Omental fat pad (tissue), 4 donors: Measurements from ENCODE around the gene SYCN. TPM values are rescaled to one million over a fixed set of nuclear protein-coding genes. Genes with fewer than 3 reads are reported as not detected.
"Not testable (repeated sequence)": the region's sequence is repeated elsewhere in the genome, so short reads cannot be mapped to it uniquely, and the experiment has no call there.

Experiments used
- ATAC-seq: fragments of 150-250 bp; one replicate; pipeline ENCODE4 v1.9.1; 2016; ENCODE audit warnings: mild to moderate bottlenecking, moderate library complexity; ENCODE audit not compliant: low FRiP score
- DNase-seq: peaks from one replicate; pipeline ENCODE4 v3.0.0-alpha.2; 2019; ENCODE audit warnings: low spot score
- total RNA-seq, 4 donors: library from RNA; depleted of rRNA; stranded (reverse); fragments of >200 nt; gene quantifications; one replicate each; pipeline ENCODE4 v1.1.0, GENCODE V29; 2016
- TF ChIP-seq, protein P1 (sequence below), 3 donors: fragments of 450-650 bp; IDR thresholded peaks; one replicate each; pipeline ENCODE4 v1.5.1; 2016 to 2017; ENCODE audit warnings: antibody characterized with exemption in 3 of 3, mild to moderate bottlenecking in 3 of 3, moderate library complexity in 2 of 3

SYCN gene
- total RNA-seq, 4 donors from 2014 or later: not detected

DNA sequence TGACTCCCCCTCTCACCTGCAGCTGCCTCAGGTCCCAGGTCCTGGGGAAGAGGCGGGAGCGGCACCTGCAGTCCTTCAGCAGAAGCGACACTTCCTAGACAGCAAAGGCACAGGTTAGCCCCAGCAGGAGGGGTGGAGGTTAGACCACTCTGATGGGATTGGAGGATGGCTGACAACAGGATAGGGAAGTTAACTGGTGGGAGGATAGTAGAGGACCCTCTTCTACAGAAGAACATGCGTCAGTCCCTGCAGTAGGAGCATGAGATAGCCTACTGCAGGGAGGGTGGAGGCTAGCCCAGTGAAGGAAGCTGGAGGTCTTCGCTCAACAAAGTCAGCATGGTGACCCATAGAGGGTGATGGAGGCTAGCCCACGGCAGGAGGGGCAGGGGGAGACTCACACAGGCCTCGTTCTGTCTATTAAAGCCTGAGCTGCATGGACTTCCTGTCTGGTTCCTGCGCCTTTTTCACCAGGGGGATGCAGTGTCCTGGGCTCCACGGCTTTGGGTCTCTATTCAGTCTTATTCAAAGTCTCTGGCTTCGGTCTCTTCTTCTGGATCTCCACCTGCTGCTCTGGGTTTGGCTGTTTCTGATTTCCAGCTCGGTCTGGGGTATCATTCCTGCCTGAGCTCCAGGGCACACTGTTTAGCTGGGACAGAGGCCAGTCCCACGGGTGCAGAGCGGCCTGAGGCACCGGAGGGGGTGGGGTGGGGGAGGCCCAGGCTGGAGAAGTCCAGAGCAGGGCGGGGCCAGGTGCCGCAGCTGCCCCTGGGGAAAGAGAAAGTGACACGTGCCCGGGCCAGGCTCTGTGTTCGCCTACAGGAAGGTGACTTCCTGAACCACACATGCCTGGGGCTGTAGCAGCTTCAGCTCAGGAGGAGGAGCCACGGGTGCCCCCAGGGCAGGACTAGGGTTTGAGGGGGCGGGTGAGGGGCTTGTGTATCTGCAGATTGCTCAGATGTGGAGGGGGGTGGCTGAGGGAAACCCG lies 33.4 kb upstream of the SYCN start:
- no peak for ATAC-seq
- no peak for DNase-seq
- TF ChIP-seq, protein P1, sequence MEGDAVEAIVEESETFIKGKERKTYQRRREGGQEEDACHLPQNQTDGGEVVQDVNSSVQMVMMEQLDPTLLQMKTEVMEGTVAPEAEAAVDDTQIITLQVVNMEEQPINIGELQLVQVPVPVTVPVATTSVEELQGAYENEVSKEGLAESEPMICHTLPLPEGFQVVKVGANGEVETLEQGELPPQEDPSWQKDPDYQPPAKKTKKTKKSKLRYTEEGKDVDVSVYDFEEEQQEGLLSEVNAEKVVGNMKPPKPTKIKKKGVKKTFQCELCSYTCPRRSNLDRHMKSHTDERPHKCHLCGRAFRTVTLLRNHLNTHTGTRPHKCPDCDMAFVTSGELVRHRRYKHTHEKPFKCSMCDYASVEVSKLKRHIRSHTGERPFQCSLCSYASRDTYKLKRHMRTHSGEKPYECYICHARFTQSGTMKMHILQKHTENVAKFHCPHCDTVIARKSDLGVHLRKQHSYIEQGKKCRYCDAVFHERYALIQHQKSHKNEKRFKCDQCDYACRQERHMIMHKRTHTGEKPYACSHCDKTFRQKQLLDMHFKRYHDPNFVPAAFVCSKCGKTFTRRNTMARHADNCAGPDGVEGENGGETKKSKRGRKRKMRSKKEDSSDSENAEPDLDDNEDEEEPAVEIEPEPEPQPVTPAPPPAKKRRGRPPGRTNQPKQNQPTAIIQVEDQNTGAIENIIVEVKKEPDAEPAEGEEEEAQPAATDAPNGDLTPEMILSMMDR (IDR thresholded peaks at IDR 0.05): no peak

DNA sequence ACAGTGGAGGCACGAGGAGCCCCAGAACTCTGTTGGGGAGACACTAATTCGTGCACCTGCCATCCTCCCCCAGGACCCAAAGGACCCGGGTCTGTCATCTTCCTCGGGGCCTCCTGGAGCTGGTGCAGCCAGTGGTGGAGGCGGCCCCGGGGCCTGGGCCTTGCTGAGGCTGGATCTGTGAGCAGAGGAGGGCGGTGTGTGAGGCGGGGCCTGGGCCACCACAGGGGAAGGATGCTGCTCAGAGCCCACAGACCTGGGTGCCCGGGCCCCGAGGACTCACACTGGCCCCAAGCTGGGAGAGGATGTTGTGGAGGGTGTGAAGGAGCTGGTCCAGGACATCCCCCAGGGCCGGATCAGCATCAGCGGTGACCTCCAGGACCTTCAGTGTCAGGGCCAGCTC lies 32.5 kb upstream of the SYCN start:
- no peak for ATAC-seq
- TF ChIP-seq, protein P1 (IDR thresholded peaks at IDR 0.05): no peak
- DNase-seq: no peak

DNA sequence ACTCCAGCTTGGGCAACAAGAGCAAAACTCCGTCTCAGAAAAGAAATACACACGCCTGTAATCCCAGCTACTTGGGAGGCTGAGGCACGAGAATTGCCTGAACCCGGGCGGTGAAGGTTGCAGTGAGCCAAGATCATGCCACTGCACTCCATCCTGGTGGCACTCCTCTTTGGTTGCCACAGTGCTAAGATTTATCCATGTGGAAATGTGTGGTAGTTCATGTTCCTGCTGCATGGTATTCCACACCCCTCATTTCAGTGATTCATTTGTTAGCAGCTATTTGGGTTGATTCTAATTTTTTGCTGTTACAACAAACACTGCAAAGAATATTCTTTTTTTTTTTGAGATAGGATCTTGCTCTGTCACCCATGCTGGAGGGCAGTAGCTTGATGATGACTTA lies 28.6 kb upstream of the SYCN start:
- DNase-seq: no peak
- no peak for ATAC-seq
- TF ChIP-seq, protein P1 (IDR thresholded peaks at IDR 0.05): no peak

DNA sequence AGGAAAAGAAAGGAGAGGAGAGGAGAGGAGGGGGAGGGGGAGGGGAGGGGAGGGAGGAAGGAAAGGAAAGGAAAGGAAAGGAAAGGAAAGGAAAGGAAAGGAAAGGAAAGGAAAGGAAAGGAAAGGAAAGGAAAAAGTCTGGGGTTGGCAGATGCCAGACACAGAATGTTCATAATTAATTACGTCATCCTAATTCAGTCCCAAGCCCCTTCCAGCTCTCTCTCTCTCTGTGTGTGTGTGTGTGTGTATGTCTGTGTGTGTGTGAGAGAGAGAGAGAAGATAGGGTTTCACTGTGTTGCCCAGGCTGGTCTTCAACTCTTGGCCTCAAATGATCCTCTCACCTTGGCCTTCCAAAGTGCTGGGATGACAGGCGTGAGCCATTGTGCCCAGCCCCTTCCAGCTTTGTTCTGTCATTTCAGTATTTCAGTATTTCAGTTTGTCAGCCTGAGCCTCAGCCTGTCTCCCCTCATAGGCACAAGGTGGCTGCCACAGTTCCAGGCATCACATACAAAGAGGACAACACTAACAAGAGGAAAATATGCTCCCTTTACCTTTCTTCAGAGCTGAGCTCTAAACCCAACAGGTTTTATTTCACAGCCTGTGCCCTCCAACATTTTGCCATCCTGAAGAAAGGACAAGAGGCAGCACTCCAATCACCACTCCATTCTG lies 26.2 kb upstream of the SYCN start:
- DNase-seq (no peak), ATAC-seq (no peak)
- TF ChIP-seq, protein P1 (IDR thresholded peaks at IDR 0.05): no peak

DNA sequence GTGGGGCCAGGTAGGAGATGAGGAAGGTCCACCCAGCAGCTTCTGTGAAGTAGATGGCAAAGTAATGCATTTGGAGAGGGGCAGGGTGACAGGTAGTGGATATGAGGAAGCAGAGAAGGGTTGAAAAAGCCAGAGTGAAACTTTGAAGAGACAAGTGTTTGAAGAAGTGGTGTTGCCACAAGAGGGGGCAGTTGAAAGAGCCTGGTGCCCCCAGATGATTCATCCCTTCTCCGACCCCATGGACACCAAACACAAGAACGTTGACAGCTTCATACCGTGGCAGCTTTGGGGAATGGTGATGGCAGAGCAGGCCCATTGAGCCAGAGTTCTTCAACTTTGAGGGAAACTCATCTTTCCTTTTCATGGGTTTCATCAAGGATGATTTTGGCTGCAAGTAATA lies 20.8 kb upstream of the SYCN start:
- TF ChIP-seq, protein P1 (IDR thresholded peaks at IDR 0.05): no peak
- no peak for DNase-seq
- no peak for ATAC-seq

DNA sequence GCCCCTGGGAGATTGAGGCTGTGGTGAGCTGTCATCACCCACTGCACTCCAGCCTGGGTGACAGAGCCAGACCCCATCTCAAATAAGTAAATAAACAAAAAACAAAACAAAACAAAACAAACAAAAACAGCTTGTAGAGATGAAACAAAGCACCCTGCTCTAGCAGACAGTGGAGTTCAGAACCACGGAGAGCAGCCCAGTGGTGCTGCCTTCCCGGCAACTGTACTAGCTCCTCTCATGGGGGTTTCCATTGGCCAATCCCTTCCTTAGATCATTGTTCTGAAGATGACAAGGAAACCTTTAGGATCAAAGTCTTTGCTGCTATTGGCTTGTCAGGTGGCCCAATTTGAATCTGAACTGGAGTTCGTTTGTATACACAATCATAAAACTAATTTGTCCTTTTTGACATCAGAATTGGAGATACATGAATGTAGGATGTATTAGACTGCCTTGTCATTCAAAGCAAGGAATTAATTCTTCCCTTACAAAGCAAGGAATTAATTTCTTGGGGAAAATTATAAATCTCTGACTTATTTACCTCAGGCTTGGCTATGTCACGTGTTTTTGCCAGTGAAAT lies 19.7 kb upstream of the SYCN start:
- DNase-seq (no peak), ATAC-seq (no peak)
- TF ChIP-seq, protein P1 (IDR thresholded peaks at IDR 0.05): no peak

DNA sequence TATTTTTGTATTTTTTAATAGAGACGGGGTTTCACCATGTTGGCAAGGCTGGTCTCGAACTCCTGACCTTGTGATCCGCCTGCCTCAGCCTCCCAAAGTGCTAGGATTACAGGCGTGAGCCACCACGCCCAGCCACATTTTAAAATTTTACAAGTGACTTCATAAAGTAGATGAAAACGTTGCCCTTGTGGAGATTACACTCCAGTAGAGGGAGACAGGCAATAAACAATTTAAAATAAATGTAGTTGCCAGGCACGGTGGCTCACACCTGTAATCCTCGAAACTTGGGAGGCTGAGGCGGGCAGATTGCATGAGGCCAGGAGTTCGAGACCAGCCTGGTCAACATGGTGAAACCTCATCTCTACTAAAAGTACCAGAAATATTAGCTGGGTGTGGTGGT lies 15.0 kb upstream of the SYCN start:
- DNase-seq, ATAC-seq: not testable (repeated sequence)
